GM23338 (cell line): ENCODE results near the gene LANCL1. TPM values are rescaled to one million over a fixed set of nuclear protein-coding genes. Genes with fewer than 3 reads are reported as not detected.

ENCODE experiments used
- ATAC-seq: fragments of 200-7000 bp; cut with Tn5 transposase; 3 replicates; pipeline ENCODE4 v1.9.1; 2020
- DNase-seq: peaks from one replicate; pipeline ENCODE4 v3.0.0-alpha.2; 2015; ENCODE audit warnings: low spot score
- H2AFZ ChIP-seq: fragments of 200-600 bp; sonication (generic); 2 replicates; pipeline ENCODE4 v1.8.0; 2016; ENCODE audit warnings: antibody characterized with exemption, mild to moderate bottlenecking, moderate library complexity
- H3F3A ChIP-seq: fragments of 200-600 bp; sonication (generic); replicated peaks from 2 replicates; pipeline ENCODE4 v1.8.0; 2017; ENCODE audit warnings: antibody characterized with exemption, mixed run types, low read depth
- H3K27ac ChIP-seq: fragments of 200-600 bp; sonication (generic); 2 replicates; pipeline ENCODE4 v1.6.1; 2016; ENCODE audit warnings: low read depth
- H3K27me3 ChIP-seq: fragments of 200-600 bp; sonication (generic); 2 replicates; pipeline ENCODE4 v1.8.0; 2016; ENCODE audit warnings: mild to moderate bottlenecking, mixed run types, moderate library complexity; ENCODE audit not compliant: insufficient read depth
- H3K36me3 ChIP-seq: fragments of 200-600 bp; sonication (generic); 2 replicates; pipeline ENCODE4 v1.8.0; 2016; ENCODE audit warnings: mild to moderate bottlenecking; ENCODE audit not compliant: insufficient read depth
- H3K4me1 ChIP-seq: fragments of 200-600 bp; sonication (generic); 2 replicates; pipeline ENCODE4 v1.8.0; 2016; ENCODE audit warnings: mild to moderate bottlenecking, moderate library complexity; ENCODE audit not compliant: insufficient read depth
- H3K4me2 ChIP-seq: fragments of 200-600 bp; sonication (generic); 2 replicates; pipeline ENCODE4 v1.7.1; 2017; ENCODE audit warnings: mixed run types
- H3K4me3 ChIP-seq: fragments of 200-600 bp; sonication (generic); 2 replicates; pipeline ENCODE4 v1.6.1; 2016; ENCODE audit warnings: mixed run types
- H3K79me2 ChIP-seq: fragments of 200-600 bp; sonication (generic); replicated peaks from 2 replicates; pipeline ENCODE4 v1.8.0; 2017; ENCODE audit warnings: mild to moderate bottlenecking; ENCODE audit not compliant: insufficient read depth
- H3K9me2 ChIP-seq: fragments of 200-600 bp; sonication (generic); 2 replicates; pipeline ENCODE4 v1.8.0; 2017; ENCODE audit not compliant: insufficient read depth
- H4K20me1 ChIP-seq: fragments of 200-600 bp; sonication (generic); replicated peaks from 2 replicates; pipeline ENCODE4 v1.8.0; 2017; ENCODE audit warnings: mild to moderate bottlenecking; ENCODE audit not compliant: insufficient read depth
- H3K27ac Mint-ChIP-seq: 2 replicates; pipeline ENCODE4 v1.8.0; 2020; ENCODE audit warnings: inconsistent platforms, mild to moderate bottlenecking, moderate library complexity, mixed read lengths
- H3K27me3 Mint-ChIP-seq: 3 replicates; pipeline ENCODE4 v1.8.0; 2022; ENCODE audit warnings: low read depth, mild to moderate bottlenecking, moderate library complexity, mixed read lengths, inconsistent platforms; ENCODE audit not compliant: insufficient read depth, poor library complexity
- H3K36me3 Mint-ChIP-seq: 3 replicates; pipeline ENCODE4 v1.8.0; 2021; ENCODE audit warnings: low read depth, mild to moderate bottlenecking, inconsistent platforms, moderate library complexity, mixed read lengths
- H3K4me1 Mint-ChIP-seq: 3 replicates; pipeline ENCODE4 v1.8.0; 2020; ENCODE audit warnings: mild to moderate bottlenecking, inconsistent platforms, mixed read lengths
- H3K4me3 Mint-ChIP-seq: 3 replicates; pipeline ENCODE4 v1.8.0; 2021; ENCODE audit warnings: moderate library complexity, mild to moderate bottlenecking, inconsistent platforms, mixed read lengths
- H3K9me3 Mint-ChIP-seq: 3 replicates; pipeline ENCODE4 v1.8.0; 2020; ENCODE audit warnings: moderate library complexity, mild to moderate bottlenecking, inconsistent platforms, mixed read lengths
- CREB1 ChIP-seq: fragments of 250-450 bp; sonication (Bioruptor Pico); IDR thresholded peaks from 2 replicates; pipeline ENCODE4 v1.5.0; 2020; ENCODE audit warnings: low read depth, mild to moderate bottlenecking, moderate library complexity
- CTCF ChIP-seq, 2 experiments: fragments of 200-600 bp in 1 of 2; sonication (generic) in 1 of 2; conservative IDR thresholded peaks; 2 replicates each; pipeline versions ENCODE4 v1.5.1 to v1.6.1; 2016 to 2017; ENCODE audit warnings: antibody characterized with exemption in 2 of 2, low read depth in 2 of 2, mild to moderate bottlenecking in 2 of 2, moderate library complexity in 1 of 2
- EZH2 ChIP-seq: fragments of 200-600 bp; sonication (generic); IDR thresholded peaks from one replicate; pipeline ENCODE4 v1.8.0; 2017; ENCODE audit warnings: antibody characterized with exemption, mild to moderate bottlenecking, low read depth; ENCODE audit not compliant: unreplicated experiment
- EZH2phosphoT487 ChIP-seq: fragments of 200-600 bp; sonication (generic); IDR thresholded peaks from one replicate; pipeline ENCODE4 v1.8.1; 2018; ENCODE audit warnings: antibody characterized with exemption; ENCODE audit not compliant: unreplicated experiment
- JUNB ChIP-seq: IDR thresholded peaks from one replicate; pipeline ENCODE4 v1.6.1; 2016; ENCODE audit warnings: antibody characterized with exemption; ENCODE audit not compliant: unreplicated experiment
- NANOG ChIP-seq: IDR thresholded peaks from 2 replicates; pipeline ENCODE4 v1.6.1; 2016; ENCODE audit warnings: antibody characterized with exemption, borderline replicate concordance
- POLR2AphosphoS5 ChIP-seq: IDR thresholded peaks from 2 replicates; pipeline ENCODE4 v1.6.1; 2016; ENCODE audit warnings: antibody characterized with exemption, low read depth
- REST ChIP-seq: IDR thresholded peaks from one replicate; pipeline ENCODE4 v1.6.1; 2018; ENCODE audit warnings: antibody characterized with exemption; ENCODE audit not compliant: unreplicated experiment
- STAT1 ChIP-seq: IDR thresholded peaks from one replicate; pipeline ENCODE4 v1.6.1; 2016; ENCODE audit warnings: antibody characterized with exemption; ENCODE audit not compliant: unreplicated experiment
- ZNF114 ChIP-seq: fragments of 250-450 bp; sonication (Bioruptor Pico); IDR thresholded peaks from 2 replicates; pipeline ENCODE4 v1.5.0; 2020; ENCODE audit warnings: mild to moderate bottlenecking, moderate library complexity
- ZNF331 ChIP-seq: fragments of 250-450 bp; sonication (Bioruptor Pico); IDR thresholded peaks from 2 replicates; pipeline ENCODE4 v1.5.0; 2020; ENCODE audit warnings: low read depth, mild to moderate bottlenecking, moderate library complexity
- polyA plus RNA-seq: library from polyadenylated mRNA; unstranded; fragments of >200 nt; fragmentation: Nextera tagmentation; extraction: Ambion mirVana; gene quantifications from 2 replicates; pipeline ENCODE4 v1.2.1, GENCODE V29; 2016
- total RNA-seq: library from RNA; depleted of rRNA; stranded (reverse); fragments of >200 nt; shearing (Covaris generic); gene quantifications from 2 replicates; pipeline ENCODE4 v1.2.3, GENCODE V29; 2014
- TF ChIP-seq, protein P1 (sequence below): fragments of 250-450 bp; sonication (Bioruptor Pico); IDR thresholded peaks from 2 replicates; pipeline ENCODE4 v1.5.0; 2020; ENCODE audit warnings: mild to moderate bottlenecking, moderate library complexity
- TF ChIP-seq, protein P2 (sequence below): IDR thresholded peaks from 2 replicates; pipeline ENCODE4 v1.6.1; 2016; ENCODE audit warnings: antibody characterized with exemption

LANCL1 gene
- total and polyA plus RNA-seq, 2 experiments from 2014 or later = 13.4 to 36.8 TPM

- H4K20me1 ChIP-seq = no peaks in the 10 kb centered on the region
- no peak overlapping the region for H2AFZ ChIP-seq
- H3K27ac Mint-ChIP-seq = 0 out of 2 replicates have a peak overlapping the region, but pooled peaks have one; percentile 81
- DNase-seq = no peak
- H3K27ac ChIP-seq = no peak overlapping the region
- no peak overlapping the region for H3K4me3 Mint-ChIP-seq
- H3F3A ChIP-seq = no peaks in the 10 kb centered on the region
- H3K4me2 ChIP-seq = no peak overlapping the region
- peaks cover 2% of the 10 kb centered on the region for H3K27me3 Mint-ChIP-seq
- no peaks in the 10 kb centered on the region for H3K27me3 ChIP-seq
- ATAC-seq = no peak
- no peaks in the 10 kb centered on the region for H3K79me2 ChIP-seq
- no peaks in the 10 kb centered on the region for H3K9me2 ChIP-seq
- H3K4me1 ChIP-seq = no peaks in the 10 kb centered on the region
- H3K36me3 ChIP-seq = peaks cover 19% of the 10 kb centered on the region
- H3K9me3 Mint-ChIP-seq = peaks cover 38% of the 10 kb centered on the region
- no peak overlapping the region for H3K4me3 ChIP-seq
- TF ChIP-seq CREB1 (no peak), REST (no peak), EZH2 (no peak), JUNB (no peak), NANOG (no peak), POLR2AphosphoS5 (no peak), STAT1 (no peak), CTCF (conservative IDR thresholded peaks at IDR 0.05; ENCODE audit: low read depth in 2 of 2) (no peak), ZNF114 (CRISPR knock-in tag) (no peak), ZNF331 (CRISPR knock-in tag) (no peak), EZH2phosphoT487 (no peak)
- TF ChIP-seq, protein P1, sequence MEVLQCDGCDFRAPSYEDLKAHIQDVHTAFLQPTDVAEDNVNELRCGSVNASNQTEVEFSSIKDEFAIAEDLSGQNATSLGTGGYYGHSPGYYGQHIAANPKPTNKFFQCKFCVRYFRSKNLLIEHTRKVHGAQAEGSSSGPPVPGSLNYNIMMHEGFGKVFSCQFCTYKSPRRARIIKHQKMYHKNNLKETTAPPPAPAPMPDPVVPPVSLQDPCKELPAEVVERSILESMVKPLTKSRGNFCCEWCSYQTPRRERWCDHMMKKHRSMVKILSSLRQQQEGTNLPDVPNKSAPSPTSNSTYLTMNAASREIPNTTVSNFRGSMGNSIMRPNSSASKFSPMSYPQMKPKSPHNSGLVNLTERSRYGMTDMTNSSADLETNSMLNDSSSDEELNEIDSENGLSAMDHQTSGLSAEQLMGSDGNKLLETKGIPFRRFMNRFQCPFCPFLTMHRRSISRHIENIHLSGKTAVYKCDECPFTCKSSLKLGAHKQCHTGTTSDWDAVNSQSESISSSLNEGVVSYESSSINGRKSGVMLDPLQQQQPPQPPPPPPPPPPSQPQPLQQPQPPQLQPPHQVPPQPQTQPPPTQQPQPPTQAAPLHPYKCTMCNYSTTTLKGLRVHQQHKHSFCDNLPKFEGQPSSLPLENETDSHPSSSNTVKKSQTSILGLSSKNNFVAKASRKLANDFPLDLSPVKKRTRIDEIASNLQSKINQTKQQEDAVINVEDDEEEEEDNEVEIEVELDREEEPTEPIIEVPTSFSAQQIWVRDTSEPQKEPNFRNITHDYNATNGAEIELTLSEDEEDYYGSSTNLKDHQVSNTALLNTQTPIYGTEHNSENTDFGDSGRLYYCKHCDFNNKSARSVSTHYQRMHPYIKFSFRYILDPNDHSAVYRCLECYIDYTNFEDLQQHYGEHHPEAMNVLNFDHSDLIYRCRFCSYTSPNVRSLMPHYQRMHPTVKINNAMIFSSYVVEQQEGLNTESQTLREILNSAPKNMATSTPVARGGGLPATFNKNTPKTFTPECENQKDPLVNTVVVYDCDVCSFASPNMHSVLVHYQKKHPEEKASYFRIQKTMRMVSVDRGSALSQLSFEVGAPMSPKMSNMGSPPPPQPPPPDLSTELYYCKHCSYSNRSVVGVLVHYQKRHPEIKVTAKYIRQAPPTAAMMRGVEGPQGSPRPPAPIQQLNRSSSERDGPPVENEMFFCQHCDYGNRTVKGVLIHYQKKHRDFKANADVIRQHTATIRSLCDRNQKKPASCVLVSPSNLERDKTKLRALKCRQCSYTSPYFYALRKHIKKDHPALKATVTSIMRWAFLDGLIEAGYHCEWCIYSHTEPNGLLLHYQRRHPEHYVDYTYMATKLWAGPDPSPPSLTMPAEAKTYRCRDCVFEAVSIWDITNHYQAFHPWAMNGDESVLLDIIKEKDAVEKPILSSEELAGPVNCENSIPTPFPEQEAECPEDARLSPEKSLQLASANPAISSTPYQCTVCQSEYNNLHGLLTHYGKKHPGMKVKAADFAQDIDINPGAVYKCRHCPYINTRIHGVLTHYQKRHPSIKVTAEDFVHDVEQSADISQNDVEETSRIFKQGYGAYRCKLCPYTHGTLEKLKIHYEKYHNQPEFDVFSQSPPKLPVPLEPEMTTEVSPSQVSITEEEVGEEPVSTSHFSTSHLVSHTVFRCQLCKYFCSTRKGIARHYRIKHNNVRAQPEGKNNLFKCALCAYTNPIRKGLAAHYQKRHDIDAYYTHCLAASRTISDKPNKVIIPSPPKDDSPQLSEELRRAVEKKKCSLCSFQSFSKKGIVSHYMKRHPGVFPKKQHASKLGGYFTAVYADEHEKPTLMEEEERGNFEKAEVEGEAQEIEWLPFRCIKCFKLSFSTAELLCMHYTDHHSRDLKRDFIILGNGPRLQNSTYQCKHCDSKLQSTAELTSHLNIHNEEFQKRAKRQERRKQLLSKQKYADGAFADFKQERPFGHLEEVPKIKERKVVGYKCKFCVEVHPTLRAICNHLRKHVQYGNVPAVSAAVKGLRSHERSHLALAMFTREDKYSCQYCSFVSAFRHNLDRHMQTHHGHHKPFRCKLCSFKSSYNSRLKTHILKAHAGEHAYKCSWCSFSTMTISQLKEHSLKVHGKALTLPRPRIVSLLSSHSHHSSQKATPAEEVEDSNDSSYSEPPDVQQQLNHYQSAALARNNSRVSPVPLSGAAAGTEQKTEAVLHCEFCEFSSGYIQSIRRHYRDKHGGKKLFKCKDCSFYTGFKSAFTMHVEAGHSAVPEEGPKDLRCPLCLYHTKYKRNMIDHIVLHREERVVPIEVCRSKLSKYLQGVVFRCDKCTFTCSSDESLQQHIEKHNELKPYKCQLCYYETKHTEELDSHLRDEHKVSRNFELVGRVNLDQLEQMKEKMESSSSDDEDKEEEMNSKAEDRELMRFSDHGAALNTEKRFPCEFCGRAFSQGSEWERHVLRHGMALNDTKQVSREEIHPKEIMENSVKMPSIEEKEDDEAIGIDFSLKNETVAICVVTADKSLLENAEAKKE (CRISPR knock-in tag) = no peak
- TF ChIP-seq, protein P2, sequence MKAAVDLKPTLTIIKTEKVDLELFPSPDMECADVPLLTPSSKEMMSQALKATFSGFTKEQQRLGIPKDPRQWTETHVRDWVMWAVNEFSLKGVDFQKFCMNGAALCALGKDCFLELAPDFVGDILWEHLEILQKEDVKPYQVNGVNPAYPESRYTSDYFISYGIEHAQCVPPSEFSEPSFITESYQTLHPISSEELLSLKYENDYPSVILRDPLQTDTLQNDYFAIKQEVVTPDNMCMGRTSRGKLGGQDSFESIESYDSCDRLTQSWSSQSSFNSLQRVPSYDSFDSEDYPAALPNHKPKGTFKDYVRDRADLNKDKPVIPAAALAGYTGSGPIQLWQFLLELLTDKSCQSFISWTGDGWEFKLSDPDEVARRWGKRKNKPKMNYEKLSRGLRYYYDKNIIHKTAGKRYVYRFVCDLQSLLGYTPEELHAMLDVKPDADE = no peak
- H3K4me1 Mint-ChIP-seq = peaks cover 7% of the 10 kb centered on the region; the same call in 2 of the 3 replicates
- peaks cover 37% of the 10 kb centered on the region for H3K36me3 Mint-ChIP-seq
Measured at GRCh38 chr2:210422366-210422765, 54.2 kb downstream of the LANCL1 start.
